Memory B cell (primary cell): ENCODE measurements around the gene KEAP1.
A peak's percentile ranks its signal among the peaks of the same experiment; 100 is the strongest.
"Not testable (repeated sequence)": the region's sequence is repeated elsewhere in the genome, so short reads cannot be mapped to it uniquely, and the experiment has no call there.

ENCODE experiments used
- ATAC-seq: fragments of 150-1000 bp; cut with Tn5 transposase; 2 replicates; pipeline ENCODE4 v1.10.0; 2021; ENCODE audit warnings: low read depth, mild to moderate bottlenecking, moderate library complexity
- DNase-seq, 2 donors: peaks; one replicate each; pipeline ENCODE4 v3.0.0; 2022; ENCODE audit warnings: low spot score in 2 of 2
- H3K27ac Mint-ChIP-seq: one replicate; pipeline ENCODE4 v1.8.0; 2022; ENCODE audit warnings: mild to moderate bottlenecking, moderate library complexity, mixed read lengths
- H3K27me3 Mint-ChIP-seq: one replicate; pipeline ENCODE4 v1.8.0; 2022; ENCODE audit warnings: mixed read lengths
- H3K36me3 Mint-ChIP-seq: one replicate; pipeline ENCODE4 v1.8.0; 2022; ENCODE audit warnings: mild to moderate bottlenecking, mixed read lengths
- H3K4me1 Mint-ChIP-seq: one replicate; pipeline ENCODE4 v1.8.0; 2022; ENCODE audit warnings: mixed read lengths
- H3K4me3 Mint-ChIP-seq: one replicate; pipeline ENCODE4 v1.8.0; 2022; ENCODE audit warnings: mild to moderate bottlenecking, moderate library complexity, mixed read lengths
- H3K9me3 Mint-ChIP-seq: one replicate; pipeline ENCODE4 v1.8.0; 2022; ENCODE audit warnings: mixed read lengths

KEAP1 gene

DNA sequence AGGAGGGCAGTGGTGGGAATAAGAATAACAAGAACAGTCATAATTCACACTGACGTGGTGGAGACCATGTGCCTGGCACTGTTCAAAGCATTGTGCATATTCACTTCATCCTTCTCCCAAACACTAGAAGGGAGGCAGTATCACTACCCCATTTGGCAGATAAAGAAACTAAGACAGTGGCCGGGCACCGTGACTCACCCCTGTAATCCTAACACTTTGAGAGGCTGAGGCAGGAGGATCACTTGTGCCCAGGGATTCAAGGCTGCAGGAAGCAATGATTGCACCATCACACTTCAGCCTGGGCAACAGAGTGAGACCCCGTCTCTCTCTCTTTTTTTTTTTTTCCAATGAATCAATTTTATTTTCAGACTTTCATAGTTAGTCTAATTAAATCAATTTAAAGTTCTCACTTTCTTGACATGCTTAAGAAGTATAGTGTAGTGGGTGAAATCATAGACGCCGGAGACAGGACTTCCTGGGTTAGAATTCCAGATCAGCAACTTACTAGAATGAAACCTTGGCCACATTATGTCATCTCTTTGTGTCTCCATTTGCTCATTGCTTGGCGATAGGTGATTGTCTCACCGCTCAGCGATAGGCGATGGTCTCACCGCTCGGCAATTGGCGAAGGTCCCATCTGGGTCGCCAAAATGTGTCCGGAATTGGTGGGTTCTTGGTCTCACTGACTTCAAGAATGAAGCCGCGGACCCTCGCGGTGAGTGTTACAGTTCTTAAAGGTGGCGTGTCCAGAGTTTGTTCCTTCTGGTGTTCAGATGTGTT lies 35.2 kb upstream of the KEAP1 start:
- Mint-ChIP-seq H3K9me3 (no peaks in the 10 kb centered on the region), H3K27ac (no peak overlapping the region), H3K4me3 (no peak overlapping the region), H3K4me1 (no peaks in the 10 kb centered on the region), H3K27me3 (peaks cover 8% of the 10 kb centered on the region), H3K36me3 (no peaks in the 10 kb centered on the region)
- DNase-seq: no peak
- no peak for ATAC-seq

DNA sequence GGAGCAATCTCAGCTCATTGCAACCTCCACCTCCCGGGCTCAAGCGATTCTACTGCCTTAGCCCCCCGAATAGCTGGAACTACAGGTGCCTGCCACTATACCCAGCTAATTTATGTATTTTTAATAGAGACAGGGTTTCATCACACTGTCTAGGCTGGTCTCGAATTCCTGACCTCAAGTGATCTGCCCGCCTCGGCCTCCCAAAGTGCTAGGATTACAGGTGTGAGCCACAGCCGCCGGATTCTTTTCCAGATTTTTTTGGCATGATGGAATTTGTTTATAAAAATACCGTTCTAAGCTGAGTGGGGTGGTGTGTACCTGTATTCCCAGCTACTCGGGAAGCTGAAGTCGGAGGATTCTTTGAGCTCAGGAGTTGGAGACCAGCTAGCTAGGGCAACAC lies 34.5 kb upstream of the KEAP1 start:
- no peak overlapping the region for H3K27ac Mint-ChIP-seq
- peaks cover 8% of the 10 kb centered on the region for H3K27me3 Mint-ChIP-seq
- DNase-seq (no peak), ATAC-seq (no peak)
- H3K4me1 Mint-ChIP-seq: no peaks in the 10 kb centered on the region
- no peaks in the 10 kb centered on the region for H3K9me3 Mint-ChIP-seq
- H3K4me3 Mint-ChIP-seq: no peak overlapping the region
- no peaks in the 10 kb centered on the region for H3K36me3 Mint-ChIP-seq

GRCh38 chr19:10535613-10536012 lies 32.5 kb upstream of the KEAP1 start:
- no peak overlapping the region for H3K27ac Mint-ChIP-seq

GRCh38 chr19:10533646-10534386 lies 30.7 kb upstream of the KEAP1 start:
- Mint-ChIP-seq H3K27ac (no peak overlapping the region), H3K4me1 (no peaks in the 10 kb centered on the region), H3K4me3 (no peak overlapping the region), H3K27me3 (peaks cover 4% of the 10 kb centered on the region), H3K9me3 (no peaks in the 10 kb centered on the region), H3K36me3 (peaks cover 2% of the 10 kb centered on the region)
- ATAC-seq (no peak), DNase-seq (no peak)

More at GRCh38 chr19:10535613-10536012, 32.5 kb upstream of the KEAP1 start:
- Mint-ChIP-seq H3K27me3 (peaks cover 8% of the 10 kb centered on the region), H3K4me1 (no peaks in the 10 kb centered on the region), H3K9me3 (no peaks in the 10 kb centered on the region), H3K36me3 (peaks cover 2% of the 10 kb centered on the region), H3K4me3 (no peak overlapping the region)
- DNase-seq: no peak
- no peak for ATAC-seq

DNA sequence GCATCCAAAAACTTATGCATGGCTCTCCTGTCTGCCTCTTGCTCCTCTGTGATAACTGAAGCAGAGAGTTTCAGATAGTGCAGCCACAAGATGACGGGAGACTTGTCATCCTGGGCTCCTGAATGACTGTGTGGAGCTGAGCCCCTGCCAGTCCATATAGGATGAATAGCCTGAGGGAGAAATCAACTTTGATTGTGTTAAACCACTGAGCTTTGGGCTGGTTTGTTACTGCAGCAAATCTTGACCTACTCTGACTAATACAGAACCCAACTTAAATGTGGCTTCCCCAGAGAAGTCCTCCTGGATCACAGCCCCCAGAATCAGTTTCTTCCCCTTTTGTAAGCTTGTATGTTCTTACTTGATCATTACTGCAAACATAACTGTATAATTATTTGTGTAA lies 29.3 kb upstream of the KEAP1 start:
- H3K4me1 Mint-ChIP-seq: no peaks in the 10 kb centered on the region
- DNase-seq: no peak
- H3K27me3 Mint-ChIP-seq: peaks cover 4% of the 10 kb centered on the region
- H3K9me3 Mint-ChIP-seq: no peaks in the 10 kb centered on the region
- H3K4me3 Mint-ChIP-seq: no peak overlapping the region
- no peak overlapping the region for H3K27ac Mint-ChIP-seq
- no peak for ATAC-seq
- H3K36me3 Mint-ChIP-seq: peaks cover 2% of the 10 kb centered on the region

GRCh38 chr19:10526887-10527286 lies 23.7 kb upstream of the KEAP1 start:
- not testable (repeated sequence) for H3K9me3 Mint-ChIP-seq, H3K27ac Mint-ChIP-seq

GRCh38 chr19:10525636-10526035 lies 22.5 kb upstream of the KEAP1 start:
- no peak overlapping the region for H3K4me3 Mint-ChIP-seq
- H3K27ac Mint-ChIP-seq: no peak overlapping the region
- no peak for ATAC-seq
- no peaks in the 10 kb centered on the region for H3K4me1 Mint-ChIP-seq
- H3K9me3 Mint-ChIP-seq: no peaks in the 10 kb centered on the region
- peaks cover 4% of the 10 kb centered on the region for H3K27me3 Mint-ChIP-seq
- no peak for DNase-seq
- no peaks in the 10 kb centered on the region for H3K36me3 Mint-ChIP-seq

More at GRCh38 chr19:10526887-10527286, 23.7 kb upstream of the KEAP1 start:
- H3K27me3 Mint-ChIP-seq, H3K4me1 Mint-ChIP-seq, DNase-seq, H3K4me3 Mint-ChIP-seq, ATAC-seq, H3K36me3 Mint-ChIP-seq: not testable (repeated sequence)

GRCh38 chr19:10523135-10523636 lies 20.0 kb upstream of the KEAP1 start:
- ATAC-seq (no peak), DNase-seq (no peak)
- H3K9me3 Mint-ChIP-seq: no peaks in the 10 kb centered on the region
- H3K36me3 Mint-ChIP-seq: no peaks in the 10 kb centered on the region
- peaks cover 17% of the 10 kb centered on the region for H3K27me3 Mint-ChIP-seq
- peaks cover 10% of the 10 kb centered on the region for H3K4me1 Mint-ChIP-seq
- H3K4me3 Mint-ChIP-seq: no peak overlapping the region
- H3K27ac Mint-ChIP-seq: no peak overlapping the region

DNA sequence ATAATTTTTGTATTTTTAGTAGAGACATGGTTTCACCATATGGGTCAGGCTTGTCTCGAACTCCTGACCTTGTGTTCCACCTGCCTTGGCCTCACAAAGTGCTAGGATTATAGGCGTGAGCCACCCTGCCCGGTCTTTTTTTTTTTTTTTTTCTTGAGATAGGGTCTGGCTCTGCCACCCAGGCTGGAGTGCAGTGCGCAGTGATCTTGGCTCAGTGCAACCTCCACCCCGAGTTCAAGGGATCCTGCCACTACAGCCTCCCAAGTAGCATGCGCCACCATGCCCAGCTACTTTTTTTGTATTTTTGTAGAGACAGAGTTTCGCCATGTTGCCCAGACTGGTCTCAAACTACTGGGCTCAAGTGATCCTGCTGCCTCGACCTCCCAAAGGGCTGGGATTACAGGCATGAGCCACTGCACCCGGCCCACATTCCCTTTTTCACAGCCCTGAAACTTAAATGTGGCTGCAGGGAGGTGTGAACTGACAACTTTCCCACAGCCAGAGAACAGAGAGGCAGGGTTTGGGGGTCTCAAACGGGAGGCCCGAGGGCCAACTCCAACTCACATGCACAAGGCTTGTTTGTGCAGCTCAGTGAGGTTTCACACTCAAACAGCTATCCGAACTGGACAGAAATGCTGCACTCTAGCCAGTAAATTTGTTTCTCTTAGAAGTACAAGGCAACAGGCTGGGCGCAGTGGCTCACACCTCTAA lies 18.5 kb upstream of the KEAP1 start:
- Mint-ChIP-seq H3K4me1 (peaks cover 17% of the 10 kb centered on the region), H3K27ac (no peak overlapping the region), H3K4me3 (no peak overlapping the region)

DNA sequence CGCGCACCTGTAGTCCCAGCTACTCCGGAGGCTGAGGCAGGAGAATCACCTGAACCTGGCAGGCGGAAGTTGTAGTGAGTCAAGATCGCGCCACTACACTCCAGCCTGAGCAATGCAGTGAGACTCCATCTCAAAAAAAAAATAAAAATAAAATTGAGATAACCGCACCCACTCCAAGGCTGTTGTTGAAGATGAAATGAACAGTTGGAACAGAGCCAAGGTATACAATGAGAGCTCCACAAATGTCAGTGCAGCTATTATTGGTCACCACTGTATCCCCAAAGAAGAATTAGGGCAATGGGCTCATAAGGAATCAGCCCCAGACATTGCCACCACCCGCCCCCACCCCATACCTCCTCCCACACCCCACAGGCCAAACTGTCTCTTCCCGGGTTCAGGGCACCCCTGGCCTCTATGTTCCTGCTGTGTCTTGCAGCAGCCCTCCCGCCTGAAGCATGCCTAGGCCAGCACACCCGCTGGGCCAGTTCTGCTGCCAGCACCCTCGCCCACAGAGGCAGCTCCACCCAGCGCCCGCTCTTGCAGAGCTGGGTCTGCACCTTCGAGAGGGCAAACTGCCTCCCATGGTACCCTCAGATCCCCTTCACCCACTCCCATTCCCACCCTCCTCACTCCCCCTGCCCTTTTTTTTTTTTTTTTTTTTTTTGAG lies 17.6 kb upstream of the KEAP1 start:
- no peaks in the 10 kb centered on the region for H3K36me3 Mint-ChIP-seq
- H3K27ac Mint-ChIP-seq: no peak overlapping the region
- DNase-seq (no peak), ATAC-seq (no peak)
- peaks cover 28% of the 10 kb centered on the region for H3K27me3 Mint-ChIP-seq
- peaks cover 17% of the 10 kb centered on the region for H3K4me1 Mint-ChIP-seq
- H3K9me3 Mint-ChIP-seq: no peaks in the 10 kb centered on the region
- H3K4me3 Mint-ChIP-seq: no peak overlapping the region

More for the DNA sequence above, 18.5 kb upstream of the KEAP1 start:
- Mint-ChIP-seq H3K9me3 (no peaks in the 10 kb centered on the region), H3K36me3 (no peaks in the 10 kb centered on the region), H3K27me3 (peaks cover 23% of the 10 kb centered on the region)
- ATAC-seq: no peak
- DNase-seq: no peak

- peak overlapping the region; percentile 42 for H3K4me3 Mint-ChIP-seq
- no peaks in the 10 kb centered on the region for H3K36me3 Mint-ChIP-seq
- H3K4me1 Mint-ChIP-seq: peaks cover 17% of the 10 kb centered on the region
- DNase-seq (no peak), ATAC-seq (no peak)
- H3K9me3 Mint-ChIP-seq: no peaks in the 10 kb centered on the region
- no peak overlapping the region for H3K27ac Mint-ChIP-seq
- H3K27me3 Mint-ChIP-seq: peaks cover 30% of the 10 kb centered on the region
Observed at GRCh38 chr19:10519421-10519820, 16.3 kb upstream of the KEAP1 start.

DNA sequence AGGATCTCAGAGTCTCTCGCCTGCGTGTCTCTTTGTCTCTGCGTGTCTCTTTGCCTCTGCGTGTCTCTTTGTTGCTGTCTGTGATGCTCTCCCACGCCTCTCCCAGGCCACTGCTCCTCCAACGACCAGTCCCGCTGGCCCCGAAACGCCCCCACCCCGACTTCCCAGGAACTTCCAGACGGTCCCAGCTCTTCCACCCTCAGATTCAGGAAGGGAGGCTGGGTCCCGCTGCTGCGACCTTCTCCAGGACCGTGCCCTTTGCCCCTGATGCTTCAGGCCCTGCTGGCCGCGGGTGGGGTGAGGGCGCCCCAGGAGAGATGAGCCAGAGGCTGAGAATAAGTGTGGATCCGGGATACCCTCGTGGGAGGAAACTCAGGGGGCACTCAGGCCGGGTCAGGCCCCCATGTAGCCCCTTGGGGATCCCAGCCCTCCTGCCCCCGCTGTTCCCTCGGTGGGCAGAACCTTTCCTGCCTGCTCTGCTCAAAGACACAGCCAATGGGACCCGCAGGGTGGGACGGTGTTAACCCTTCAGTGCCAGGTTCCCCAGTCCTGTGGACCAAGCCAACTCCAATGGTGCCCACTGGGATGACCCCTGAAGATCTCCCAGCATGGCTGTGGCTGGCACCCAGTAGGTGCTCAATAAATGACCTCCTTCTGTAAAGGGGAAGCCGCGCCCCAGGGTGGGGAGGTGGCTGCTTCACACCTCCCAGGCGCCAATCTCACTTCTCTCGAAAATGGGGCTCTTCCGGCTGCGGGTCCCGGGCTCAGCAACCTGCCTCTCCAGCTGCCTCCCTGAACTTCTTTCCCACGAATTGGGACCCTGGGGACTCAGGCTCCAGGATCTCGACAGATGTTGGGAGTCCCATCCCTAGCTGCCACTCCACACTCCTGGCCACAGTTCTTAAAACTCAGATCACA lies 15.5 kb upstream of the KEAP1 start:
- no peak overlapping the region for H3K27ac Mint-ChIP-seq
- H3K36me3 Mint-ChIP-seq: no peaks in the 10 kb centered on the region
- H3K9me3 Mint-ChIP-seq: no peaks in the 10 kb centered on the region
- peak overlapping the region; percentile 42 for H3K4me3 Mint-ChIP-seq
- DNase-seq: no peak
- H3K27me3 Mint-ChIP-seq: peaks cover 32% of the 10 kb centered on the region
- peak; percentile 62 for ATAC-seq
- peaks cover 20% of the 10 kb centered on the region for H3K4me1 Mint-ChIP-seq
